Left renal pelvis (tissue), 4 donors: ENCODE measurements around the gene KIF9. TPM values are rescaled to one million over a fixed set of nuclear protein-coding genes. Genes with fewer than 3 reads are reported as not detected.
"Not testable (repeated sequence)": the region's sequence is repeated elsewhere in the genome, so short reads cannot be mapped to it uniquely, and the experiment has no call there.

Source experiments
- DNase-seq, 4 donors: peaks; one replicate each; pipeline ENCODE4 v3.0.0-alpha.2; 2013; ENCODE audit warnings: low read depth in 4 of 4, low spot score in 3 of 4
- polyA plus RNA-seq, 4 donors: library from polyadenylated mRNA; unstranded; fragments of 120-200 nt; gene quantifications; one replicate each; pipeline ENCODE4 v1.2.1, GENCODE V29; 2013; ENCODE audit not compliant: insufficient read length in 4 of 4

The KIF9 gene
- polyA plus RNA-seq, 4 donors = 7.6 to 23.5 (median 21.9) TPM

- DNase-seq = no peak
These were observed 30.9 kb downstream of the KIF9 start for GRCh38 chr3:47251689-47252088.

- not testable (repeated sequence) for DNase-seq
These were observed 31.5 kb downstream of the KIF9 start for GRCh38 chr3:47251085-47251484.

- no peak for DNase-seq
These were observed 32.1 kb downstream of the KIF9 start for GRCh38 chr3:47250309-47251060.

GRCh38 chr3:47247131-47248064 is 35.2 kb downstream of the KIF9 start:
- no peak for DNase-seq

DNA sequence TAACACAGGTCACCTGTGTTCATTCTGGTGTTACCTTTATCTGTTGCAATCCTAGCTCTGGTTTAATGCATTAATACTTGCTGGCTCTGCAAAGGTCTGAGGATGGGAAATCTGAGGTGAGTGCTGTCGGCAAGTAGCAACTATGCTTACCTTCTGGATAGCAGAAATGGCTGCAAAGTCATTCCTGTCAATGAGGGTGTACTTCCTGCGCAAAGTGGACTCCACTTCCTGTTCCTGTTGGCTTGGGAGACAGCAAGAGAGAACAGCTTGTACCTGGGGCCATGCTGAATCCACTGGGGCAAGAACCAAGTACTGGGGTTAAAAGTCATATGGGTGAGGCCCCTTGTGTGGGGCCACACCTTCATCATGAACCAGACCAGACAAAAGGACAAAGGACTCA is 37.3 kb downstream of the KIF9 start:
- DNase-seq = no peak

- DNase-seq = no peak
These were observed 38.0 kb downstream of the KIF9 start for GRCh38 chr3:47244531-47245100.

DNA sequence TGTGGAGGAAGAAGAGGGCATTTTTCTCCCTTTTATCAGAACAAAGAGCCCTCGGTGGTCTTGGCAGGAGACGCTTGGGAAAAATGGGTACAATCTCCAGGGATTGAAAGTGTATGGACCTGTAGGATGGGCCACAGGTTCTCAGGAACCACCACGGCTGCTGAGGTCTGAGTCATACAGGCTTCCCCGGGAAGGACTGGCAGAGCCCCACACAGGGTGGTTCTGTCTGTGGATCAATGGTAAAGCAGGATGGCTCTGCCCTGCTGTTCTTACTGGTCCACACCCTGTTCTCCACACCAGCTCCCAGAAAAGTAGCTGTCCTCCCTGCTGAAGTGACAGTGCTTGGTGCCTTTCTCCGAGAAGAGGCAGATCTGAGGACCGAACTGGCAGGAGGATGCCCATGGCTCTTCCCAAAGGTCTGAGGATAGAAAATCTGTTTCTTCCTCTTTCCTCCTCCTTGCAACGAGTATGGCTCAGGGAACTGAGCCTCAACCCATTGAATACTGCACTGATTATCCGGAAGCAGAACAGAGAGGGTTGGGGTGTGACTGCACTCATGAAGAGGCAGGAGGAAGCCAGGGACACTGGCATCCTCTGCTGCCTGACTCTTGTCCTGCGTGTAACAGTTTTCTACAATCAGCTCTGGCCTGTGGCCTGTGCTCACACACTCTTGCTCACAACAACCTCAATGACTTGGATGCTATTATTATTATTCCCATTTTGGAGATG is 39.0 kb downstream of the KIF9 start:
- no peak for DNase-seq

DNA sequence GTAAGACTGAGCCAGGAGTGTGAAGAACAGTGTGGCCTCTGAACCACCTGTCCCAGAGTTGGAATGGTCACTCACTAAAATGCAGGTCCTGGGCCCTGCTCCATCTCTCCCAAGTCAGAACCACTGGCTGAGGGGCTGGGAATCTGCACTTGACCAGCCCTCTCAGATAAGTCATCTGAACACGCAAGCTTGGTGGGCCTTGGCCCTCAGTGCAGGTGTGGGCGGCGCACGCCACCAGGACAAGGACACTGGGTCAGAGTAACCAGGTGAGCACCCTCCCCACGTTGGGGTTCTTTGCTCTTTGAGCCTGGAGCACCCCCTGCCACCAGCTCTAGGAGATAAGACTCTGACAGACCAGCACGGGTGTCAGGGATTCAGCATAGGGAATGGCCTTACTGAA is 42.7 kb downstream of the KIF9 start:
- no peak for DNase-seq

- no peak for DNase-seq
These were observed 44.6 kb downstream of the KIF9 start for GRCh38 chr3:47238017-47238416.

DNA sequence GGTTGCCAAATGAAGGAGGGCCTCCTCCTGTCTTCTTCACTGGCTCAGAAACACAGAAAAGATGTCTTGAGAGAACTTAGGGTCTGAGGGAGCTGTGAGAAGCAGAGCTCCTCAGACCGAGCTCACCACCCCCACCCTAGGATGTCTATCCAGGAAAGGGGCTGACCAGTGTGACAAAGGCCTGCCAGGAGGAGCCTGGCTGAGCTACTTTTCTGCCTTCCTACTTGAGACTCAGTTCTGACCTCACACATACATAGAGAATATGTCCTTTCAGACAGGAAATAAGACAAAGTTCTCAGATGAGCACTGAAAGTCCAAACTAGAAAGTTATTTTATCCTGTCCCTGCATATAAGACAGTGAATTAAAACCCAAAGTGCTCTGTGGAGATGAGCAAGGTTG is 54.5 kb downstream of the KIF9 start:
- no peak for DNase-seq

DNA sequence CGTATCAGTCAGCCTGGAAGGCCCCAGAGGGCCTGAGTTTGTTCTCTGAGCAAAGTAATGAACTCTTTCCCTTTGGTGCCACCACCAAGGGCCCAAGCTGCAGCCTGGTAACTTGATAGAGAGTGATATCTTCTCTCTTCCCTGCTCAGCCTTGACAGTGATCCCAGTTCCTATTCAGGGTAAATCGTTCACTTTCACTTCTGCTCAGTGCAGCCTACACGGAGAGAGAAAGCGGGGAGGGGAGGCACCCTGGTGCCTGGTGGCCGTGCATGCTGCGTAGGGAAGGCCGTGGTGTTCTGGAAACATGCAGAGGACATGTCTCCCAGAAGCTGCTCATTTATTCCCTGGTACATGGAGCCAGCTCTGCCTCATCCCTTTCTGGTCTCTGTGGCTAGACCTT is 54.9 kb downstream of the KIF9 start:
- DNase-seq = no peak

DNA sequence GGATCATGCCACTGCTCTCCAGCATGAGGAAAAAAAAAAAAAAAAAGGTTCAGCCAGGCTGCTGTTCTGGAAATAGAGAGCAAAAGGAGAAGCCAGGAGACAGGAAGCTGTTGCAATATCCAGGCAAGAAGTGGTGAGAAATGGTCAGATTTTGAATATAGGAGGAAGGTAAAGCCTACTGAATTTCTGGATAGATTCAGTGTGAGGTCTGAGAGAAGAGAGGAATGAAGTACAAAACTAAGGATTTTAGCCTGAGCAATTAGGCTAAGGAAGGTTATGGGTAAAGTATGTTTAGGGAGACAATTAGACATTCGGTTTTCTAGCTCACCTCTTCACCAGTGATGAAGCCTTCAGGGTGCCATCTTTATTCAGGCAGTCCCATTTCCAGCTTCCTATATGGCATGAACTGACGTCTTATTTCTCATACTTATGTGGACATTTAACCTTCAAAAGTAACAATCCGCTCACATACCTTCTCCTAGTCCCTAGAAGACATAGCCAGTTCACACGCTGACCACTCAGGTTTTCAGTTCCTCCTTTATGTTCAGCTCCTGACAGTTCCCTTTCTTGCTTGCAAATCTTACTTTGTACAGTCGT is 57.2 kb downstream of the KIF9 start:
- DNase-seq = no peak

DNA sequence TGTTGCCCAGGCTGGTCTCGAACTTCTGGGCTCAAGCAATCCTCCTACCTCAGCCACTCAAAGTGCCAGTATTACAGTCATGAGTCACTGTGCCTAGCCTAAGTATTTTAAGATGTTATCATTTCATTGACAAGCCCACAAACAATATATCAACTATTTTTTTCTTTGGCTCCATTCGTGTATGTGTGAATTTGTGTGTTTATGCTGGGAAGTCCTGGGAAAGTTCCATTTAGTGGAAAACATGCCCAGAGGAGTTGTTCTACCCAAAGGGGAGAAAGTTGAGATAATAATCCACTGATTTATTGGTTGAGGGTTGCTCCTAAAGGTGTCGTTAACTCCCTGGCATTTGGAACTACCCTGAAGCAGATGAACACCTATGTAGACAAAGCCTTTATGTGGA is 58.8 kb downstream of the KIF9 start:
- no peak for DNase-seq

DNA sequence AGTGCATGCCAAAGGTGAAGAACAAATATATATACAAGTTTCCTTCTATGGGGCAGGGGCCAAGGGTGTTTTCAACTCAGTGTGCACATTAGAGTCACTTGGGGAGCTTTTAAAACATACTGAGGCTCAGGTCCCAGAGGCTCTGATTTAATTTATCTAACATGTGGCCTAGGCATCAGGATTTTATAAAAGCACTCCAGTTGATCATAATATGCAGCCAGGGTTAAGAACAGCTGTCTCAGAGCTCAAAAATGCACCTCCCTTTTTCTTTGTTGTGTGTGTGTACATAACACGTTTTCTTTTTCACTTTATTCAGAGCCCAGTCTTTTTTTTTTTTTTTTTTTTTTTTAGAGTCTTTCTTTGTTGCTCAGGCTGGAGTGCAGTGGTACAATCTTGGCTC is 60.8 kb downstream of the KIF9 start:
- DNase-seq = no peak

DNA sequence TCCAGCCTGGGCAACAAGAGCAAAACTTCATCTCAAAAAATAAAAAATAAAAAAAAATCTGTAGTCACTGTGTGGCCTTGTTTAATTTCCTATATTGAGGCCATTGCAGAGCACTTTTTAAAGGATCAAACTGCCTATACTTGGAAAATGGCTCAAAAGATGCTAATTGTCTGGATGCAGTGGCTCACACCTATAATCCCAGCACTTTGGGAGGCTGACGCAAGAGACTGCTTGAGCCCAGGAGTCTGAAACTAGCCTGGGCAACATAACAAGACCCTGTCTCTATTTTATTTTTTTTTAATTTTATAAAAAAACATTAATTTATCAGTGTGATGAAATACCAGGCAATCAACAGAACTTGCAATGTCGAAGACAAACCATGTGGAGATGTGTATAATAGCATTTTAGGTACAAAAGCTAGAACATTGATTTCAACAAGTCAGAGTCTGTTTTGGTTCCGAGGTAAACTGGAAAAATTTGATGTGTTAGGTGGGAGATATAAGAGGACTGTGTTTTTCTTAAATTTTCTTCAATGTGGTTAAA is 71.7 kb downstream of the KIF9 start:
- no peak for DNase-seq

- DNase-seq = not testable (repeated sequence)
These were observed 76.6 kb downstream of the KIF9 start for GRCh38 chr3:47206022-47206421.

- no peak for DNase-seq
These were observed 77.7 kb downstream of the KIF9 start for GRCh38 chr3:47204875-47205274.

GRCh38 chr3:47202542-47202941 is 80.1 kb downstream of the KIF9 start:
- DNase-seq = no peak

- no peak for DNase-seq
These were observed 85.3 kb downstream of the KIF9 start for GRCh38 chr3:47197287-47197686.

- DNase-seq = no peak
These were observed 87.6 kb downstream of the KIF9 start for GRCh38 chr3:47194994-47195393.
